Adrenal gland (tissue), 12 donors: Measurements from ENCODE around the gene MIER3. TPM values are rescaled to one million over a fixed set of nuclear protein-coding genes. Genes with fewer than 3 reads are reported as not detected.

Experiments
- DNase-seq, 7 donors: peaks; one replicate each; pipeline ENCODE4 v3.0.0-alpha.2; 2019 to 2020
- H3K27ac ChIP-seq, 5 donors: fragments of 200-600 bp; sonication (generic) in 4 of 5; 1 replicate in 3 of 5; 2 replicates in 2 of 5; pipeline versions ENCODE4 v1.5.1 to v1.8.0; 2016 to 2020; ENCODE audit warnings: mild to moderate bottlenecking in 1 of 5
- H3K27me3 ChIP-seq: fragments of 200-600 bp; 2 replicates; pipeline ENCODE4 v1.8.0; 2021
- H3K36me3 ChIP-seq, 2 donors: fragments of 200-600 bp; replicated peaks in 1 of 2; 1 replicate in 1 of 2; 2 replicates in 1 of 2; pipeline versions ENCODE4 v1.5.1 to v1.8.0; 2018 to 2022
- H3K4me1 ChIP-seq, 2 donors: fragments of 200-600 bp; replicated peaks in 1 of 2; 1 replicate in 1 of 2; 2 replicates in 1 of 2; pipeline versions ENCODE4 v1.5.1 to v1.8.0; 2018 to 2021
- H3K4me3 ChIP-seq, 4 donors: fragments of 200-600 bp; sonication (generic) in 3 of 4; one replicate each; pipeline ENCODE4 v1.5.1; 2016 to 2018
- H3K9me3 ChIP-seq, 3 donors: fragments of 200-600 bp; sonication (generic) in 1 of 3; replicated peaks in 1 of 3; 1 replicate in 2 of 3; 2 replicates in 1 of 3; pipeline versions ENCODE4 v1.5.1 to v1.8.0; 2016 to 2021
- POLR2A ChIP-seq, 2 donors: fragments of 450-650 bp; IDR thresholded peaks; one replicate each; pipeline ENCODE4 v1.6.1; 2017; ENCODE audit warnings: antibody characterized with exemption in 2 of 2, mild to moderate bottlenecking in 2 of 2, moderate library complexity in 1 of 2
- WGBS, 4 donors: extraction: QIAGEN DNeasy Blood & Tissue Kit in 2 of 4; methylation state at CpG; one replicate each; pipeline versions ENCODE4 v1.1.5 to v1.1.7; 2013 to 2017; 5-methylcytosine and 5-hydroxymethylcytosine counted together
- intact Hi-C, 2 donors: fragments of 100-400 bp; cut with DNase I; formaldehyde crosslinking; loops; one replicate each; pipeline versions ENCODE4 v1.14.1 to v1.15.0; 2022 to 2023
- polyA plus RNA-seq, 3 donors: library from polyadenylated mRNA; stranded (reverse); fragments of 200-250 nt in 2 of 3; fragments of 350-450 nt in 1 of 3; fragmentation: Illumina TruSeq in 1 of 3; extraction: RNeasy Lipid Tissue Mini Kit (QIAGEN cat#74804) in 1 of 3; gene quantifications; one replicate each; pipeline ENCODE4 v1.2.3, GENCODE V29; 2013 to 2014
- total RNA-seq, 9 donors: library from RNA; depleted of rRNA in 4 of 9; stranded (reverse); fragments of >200 nt in 4 of 9; fragments of 120-200 nt in 1 of 9; fragmentation: NEBNext Ultra II Directional in 1 of 9; extraction: Animal tissue kit (Norgen Biotek cat#: 25700) in 1 of 9; gene quantifications; one replicate each; pipeline versions ENCODE4 v1.1.0 to v1.2.4, GENCODE V29; 2013 to 2023
- TF ChIP-seq, protein P1 (sequence below), 6 experiments: fragments of 450-650 bp in 4 of 6; fragments of 200-600 bp in 2 of 6; sonication (generic) in 1 of 6; IDR thresholded peaks; 1 replicate in 5 of 6; 2 replicates in 1 of 6; pipeline versions ENCODE4 v1.5.1 to v1.8.0; 2016 to 2021; ENCODE audit warnings: antibody characterized with exemption in 6 of 6, mild to moderate bottlenecking in 2 of 6, moderate library complexity in 1 of 6
- donor health status: healthy with polysubstance abuse.
- donor health status: Bipolar disorder and iron deficiency.
- donor health status: DM: yes; HTN: yes; CAD: no.
- donor health status: DM: no; HTN: no; CAD: no.
- donor health status: DM: no; HTN: no; CAD: no.
- donor health status: DM: yes; HTN: yes; CAD: no.

MIER3 gene
- total and polyA plus RNA-seq, 12 donors: 5.1 to 30.2 (median 19.1) TPM

GRCh38 chr5:56985936-56986625 is 34.2 kb upstream of the MIER3 start:
- Histone ChIP-seq H3K4me1 (no peaks in the 10 kb centered on the region), H3K9me3 (no peaks in the 10 kb centered on the region), H3K36me3 (no peaks in the 10 kb centered on the region), H3K27me3 (no peaks in the 10 kb centered on the region), H3K4me3 (no peak overlapping the region), H3K27ac (no peak overlapping the region)
- intact Hi-C loops: no loop called here
- 71 to 80% (median 74%) methylated on average over 3 of the region's 3 CpGs for WGBS, 4 donors
- TF ChIP-seq, protein P1, sequence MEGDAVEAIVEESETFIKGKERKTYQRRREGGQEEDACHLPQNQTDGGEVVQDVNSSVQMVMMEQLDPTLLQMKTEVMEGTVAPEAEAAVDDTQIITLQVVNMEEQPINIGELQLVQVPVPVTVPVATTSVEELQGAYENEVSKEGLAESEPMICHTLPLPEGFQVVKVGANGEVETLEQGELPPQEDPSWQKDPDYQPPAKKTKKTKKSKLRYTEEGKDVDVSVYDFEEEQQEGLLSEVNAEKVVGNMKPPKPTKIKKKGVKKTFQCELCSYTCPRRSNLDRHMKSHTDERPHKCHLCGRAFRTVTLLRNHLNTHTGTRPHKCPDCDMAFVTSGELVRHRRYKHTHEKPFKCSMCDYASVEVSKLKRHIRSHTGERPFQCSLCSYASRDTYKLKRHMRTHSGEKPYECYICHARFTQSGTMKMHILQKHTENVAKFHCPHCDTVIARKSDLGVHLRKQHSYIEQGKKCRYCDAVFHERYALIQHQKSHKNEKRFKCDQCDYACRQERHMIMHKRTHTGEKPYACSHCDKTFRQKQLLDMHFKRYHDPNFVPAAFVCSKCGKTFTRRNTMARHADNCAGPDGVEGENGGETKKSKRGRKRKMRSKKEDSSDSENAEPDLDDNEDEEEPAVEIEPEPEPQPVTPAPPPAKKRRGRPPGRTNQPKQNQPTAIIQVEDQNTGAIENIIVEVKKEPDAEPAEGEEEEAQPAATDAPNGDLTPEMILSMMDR (IDR thresholded peaks at IDR 0.05): no peak
- no peak for TF ChIP-seq POLR2A (IDR thresholded peaks at IDR 0.05)
- no peak for DNase-seq

DNA sequence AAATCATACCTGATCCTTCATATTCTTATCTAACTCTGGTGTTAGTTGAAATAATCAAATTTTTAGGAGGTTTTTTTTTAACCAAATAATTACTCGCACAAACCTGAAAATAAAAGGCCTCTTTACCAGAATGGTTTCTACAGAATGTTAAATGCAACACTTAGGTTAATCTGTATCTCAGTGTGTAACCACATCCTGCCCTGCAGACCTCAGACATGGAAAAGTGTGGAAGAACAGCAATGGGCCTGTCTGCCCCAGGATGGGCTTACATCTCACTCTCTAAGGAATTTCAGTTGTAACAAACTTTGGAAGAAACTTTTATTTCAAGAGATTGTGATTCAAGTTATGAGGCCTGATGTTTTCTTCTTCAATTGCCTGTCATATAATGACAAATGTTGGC is 32.5 kb upstream of the MIER3 start:
- Histone ChIP-seq H3K9me3 (no peaks in the 10 kb centered on the region), H3K27me3 (no peaks in the 10 kb centered on the region), H3K27ac (no peak overlapping the region), H3K4me1 (no peaks in the 10 kb centered on the region), H3K36me3 (no peaks in the 10 kb centered on the region), H3K4me3 (no peak overlapping the region)
- TF ChIP-seq, protein P1 (IDR thresholded peaks at IDR 0.05): no peak
- no peak for TF ChIP-seq POLR2A (IDR thresholded peaks at IDR 0.05)
- intact Hi-C loops: no loop called here
- no peak for DNase-seq
- 86 to 98% (median 93%) methylated on average over 1 of the region's 1 CpG for WGBS, 4 donors

DNA sequence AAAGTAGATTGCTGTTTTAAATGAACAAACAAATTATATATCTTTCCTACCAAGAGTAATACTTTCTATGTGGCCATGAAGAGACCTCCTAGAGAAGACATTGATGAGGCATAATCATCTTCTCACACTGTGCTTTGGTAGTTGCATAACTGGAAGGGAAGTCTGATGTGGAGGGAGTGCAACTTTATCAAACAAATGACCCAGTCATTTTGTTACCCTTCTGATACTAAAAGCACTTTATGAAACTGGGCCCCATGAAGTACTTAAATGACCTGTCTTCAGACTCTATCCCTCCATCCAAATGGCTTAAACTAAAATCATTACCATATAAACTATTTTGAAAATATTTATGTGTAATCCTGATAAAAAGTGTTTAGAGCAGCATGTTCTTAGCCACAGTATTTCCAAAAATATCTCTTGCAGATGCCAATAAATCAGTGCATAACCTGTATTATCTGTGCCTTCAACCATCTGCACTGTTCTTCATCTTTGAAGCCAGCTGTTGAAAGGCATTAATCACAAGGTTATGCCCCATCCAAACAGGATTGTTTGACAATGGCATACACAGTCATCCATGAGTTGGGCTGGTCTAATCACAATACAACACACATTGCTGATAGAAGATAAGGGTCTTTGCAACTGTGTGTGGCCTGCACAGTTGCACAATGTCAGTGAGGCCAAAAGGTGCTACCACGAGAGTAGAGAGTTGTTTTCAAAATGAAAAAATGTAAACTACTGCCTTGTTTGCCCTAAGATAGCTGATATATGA is 31.9 kb upstream of the MIER3 start:
- Histone ChIP-seq H3K9me3 (no peaks in the 10 kb centered on the region), H3K27ac (no peak overlapping the region), H3K4me1 (no peaks in the 10 kb centered on the region), H3K4me3 (no peak overlapping the region), H3K27me3 (no peaks in the 10 kb centered on the region), H3K36me3 (no peaks in the 10 kb centered on the region)
- intact Hi-C loops: no loop called here
- 50 to 67% (median 57%) methylated on average over 1 of the region's 1 CpG for WGBS, 4 donors
- TF ChIP-seq POLR2A (IDR thresholded peaks at IDR 0.05): no peak
- TF ChIP-seq, protein P1 (IDR thresholded peaks at IDR 0.05): no peak
- no peak for DNase-seq

- intact Hi-C loops: no loop called here
- no peaks in the 10 kb centered on the region for H3K27me3 ChIP-seq
- no peak for TF ChIP-seq POLR2A (IDR thresholded peaks at IDR 0.05)
- TF ChIP-seq, protein P1 (IDR thresholded peaks at IDR 0.05): no peak
- no peak for DNase-seq
- WGBS, 4 donors: 82 to 89% (median 85%) methylated on average over 4 of the region's 4 CpGs
- H3K4me3 ChIP-seq: no peak overlapping the region
- no peaks in the 10 kb centered on the region for H3K9me3 ChIP-seq
- H3K36me3 ChIP-seq: no peaks in the 10 kb centered on the region
- no peak overlapping the region for H3K27ac ChIP-seq
- H3K4me1 ChIP-seq: no peaks in the 10 kb centered on the region
These were observed 29.8 kb upstream of the MIER3 start for GRCh38 chr5:56981548-56982315.
